ENCODE data around the gene SPOCD1.

DNA sequence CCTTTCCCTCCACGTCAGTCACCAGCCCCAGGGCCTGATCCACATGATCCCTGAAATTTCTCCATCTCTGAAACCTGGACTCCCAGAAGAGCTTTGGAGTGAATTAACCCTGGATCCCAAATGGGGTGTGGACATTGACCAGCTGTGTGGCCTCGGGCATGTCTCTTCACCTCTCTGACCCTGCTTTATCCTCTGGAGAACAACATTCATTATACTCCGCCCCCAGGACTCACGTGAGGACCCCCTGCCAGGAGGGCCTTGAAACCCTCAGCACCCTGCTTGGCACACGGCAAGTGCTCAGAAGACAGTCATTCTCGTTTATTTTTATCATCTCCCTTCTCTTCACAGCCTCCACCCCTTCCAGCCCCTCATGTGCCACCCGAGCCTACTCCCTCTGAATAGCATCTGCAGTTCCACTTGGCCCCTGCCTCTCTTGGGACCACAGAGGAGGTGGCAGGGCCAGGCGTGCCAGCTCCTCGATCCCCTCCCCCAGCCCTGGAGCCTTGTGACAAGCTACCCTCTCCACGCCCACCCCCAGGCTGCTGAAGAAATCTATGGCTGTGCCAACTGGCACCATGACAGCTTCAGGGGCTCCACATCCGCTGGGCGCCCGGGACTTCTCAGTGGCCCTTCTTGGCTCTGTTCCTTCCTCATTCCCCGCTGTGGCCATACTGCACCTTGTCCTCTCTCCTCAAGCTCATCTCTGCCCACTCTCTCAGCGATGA lies 69.7 kb downstream of the SPOCD1 start:
- TF ChIP-seq, protein P1, sequence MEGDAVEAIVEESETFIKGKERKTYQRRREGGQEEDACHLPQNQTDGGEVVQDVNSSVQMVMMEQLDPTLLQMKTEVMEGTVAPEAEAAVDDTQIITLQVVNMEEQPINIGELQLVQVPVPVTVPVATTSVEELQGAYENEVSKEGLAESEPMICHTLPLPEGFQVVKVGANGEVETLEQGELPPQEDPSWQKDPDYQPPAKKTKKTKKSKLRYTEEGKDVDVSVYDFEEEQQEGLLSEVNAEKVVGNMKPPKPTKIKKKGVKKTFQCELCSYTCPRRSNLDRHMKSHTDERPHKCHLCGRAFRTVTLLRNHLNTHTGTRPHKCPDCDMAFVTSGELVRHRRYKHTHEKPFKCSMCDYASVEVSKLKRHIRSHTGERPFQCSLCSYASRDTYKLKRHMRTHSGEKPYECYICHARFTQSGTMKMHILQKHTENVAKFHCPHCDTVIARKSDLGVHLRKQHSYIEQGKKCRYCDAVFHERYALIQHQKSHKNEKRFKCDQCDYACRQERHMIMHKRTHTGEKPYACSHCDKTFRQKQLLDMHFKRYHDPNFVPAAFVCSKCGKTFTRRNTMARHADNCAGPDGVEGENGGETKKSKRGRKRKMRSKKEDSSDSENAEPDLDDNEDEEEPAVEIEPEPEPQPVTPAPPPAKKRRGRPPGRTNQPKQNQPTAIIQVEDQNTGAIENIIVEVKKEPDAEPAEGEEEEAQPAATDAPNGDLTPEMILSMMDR (IDR thresholded peaks at IDR 0.05; ENCODE audit: insufficient read depth, low read length) = no peak
- TF ChIP-seq, protein P2, sequence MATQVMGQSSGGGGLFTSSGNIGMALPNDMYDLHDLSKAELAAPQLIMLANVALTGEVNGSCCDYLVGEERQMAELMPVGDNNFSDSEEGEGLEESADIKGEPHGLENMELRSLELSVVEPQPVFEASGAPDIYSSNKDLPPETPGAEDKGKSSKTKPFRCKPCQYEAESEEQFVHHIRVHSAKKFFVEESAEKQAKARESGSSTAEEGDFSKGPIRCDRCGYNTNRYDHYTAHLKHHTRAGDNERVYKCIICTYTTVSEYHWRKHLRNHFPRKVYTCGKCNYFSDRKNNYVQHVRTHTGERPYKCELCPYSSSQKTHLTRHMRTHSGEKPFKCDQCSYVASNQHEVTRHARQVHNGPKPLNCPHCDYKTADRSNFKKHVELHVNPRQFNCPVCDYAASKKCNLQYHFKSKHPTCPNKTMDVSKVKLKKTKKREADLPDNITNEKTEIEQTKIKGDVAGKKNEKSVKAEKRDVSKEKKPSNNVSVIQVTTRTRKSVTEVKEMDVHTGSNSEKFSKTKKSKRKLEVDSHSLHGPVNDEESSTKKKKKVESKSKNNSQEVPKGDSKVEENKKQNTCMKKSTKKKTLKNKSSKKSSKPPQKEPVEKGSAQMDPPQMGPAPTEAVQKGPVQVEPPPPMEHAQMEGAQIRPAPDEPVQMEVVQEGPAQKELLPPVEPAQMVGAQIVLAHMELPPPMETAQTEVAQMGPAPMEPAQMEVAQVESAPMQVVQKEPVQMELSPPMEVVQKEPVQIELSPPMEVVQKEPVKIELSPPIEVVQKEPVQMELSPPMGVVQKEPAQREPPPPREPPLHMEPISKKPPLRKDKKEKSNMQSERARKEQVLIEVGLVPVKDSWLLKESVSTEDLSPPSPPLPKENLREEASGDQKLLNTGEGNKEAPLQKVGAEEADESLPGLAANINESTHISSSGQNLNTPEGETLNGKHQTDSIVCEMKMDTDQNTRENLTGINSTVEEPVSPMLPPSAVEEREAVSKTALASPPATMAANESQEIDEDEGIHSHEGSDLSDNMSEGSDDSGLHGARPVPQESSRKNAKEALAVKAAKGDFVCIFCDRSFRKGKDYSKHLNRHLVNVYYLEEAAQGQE (IDR thresholded peaks at IDR 0.05; ENCODE audit: insufficient replicate concordance, low read depth) = no peak
- TF ChIP-seq SPI1 (IDR thresholded peaks at IDR 0.05; ENCODE audit: borderline replicate concordance, low read depth) (no peak), GABPA (IDR thresholded peaks at IDR 0.05; ENCODE audit: low read depth) (no peak), POLR2AphosphoS5 (IDR thresholded peaks at IDR 0.05; ENCODE audit: low read depth) (no peak)

All from HL-60 (cell line).